ENCODE measurements around the gene CLTCL1.

CLTCL1 gene

DNA sequence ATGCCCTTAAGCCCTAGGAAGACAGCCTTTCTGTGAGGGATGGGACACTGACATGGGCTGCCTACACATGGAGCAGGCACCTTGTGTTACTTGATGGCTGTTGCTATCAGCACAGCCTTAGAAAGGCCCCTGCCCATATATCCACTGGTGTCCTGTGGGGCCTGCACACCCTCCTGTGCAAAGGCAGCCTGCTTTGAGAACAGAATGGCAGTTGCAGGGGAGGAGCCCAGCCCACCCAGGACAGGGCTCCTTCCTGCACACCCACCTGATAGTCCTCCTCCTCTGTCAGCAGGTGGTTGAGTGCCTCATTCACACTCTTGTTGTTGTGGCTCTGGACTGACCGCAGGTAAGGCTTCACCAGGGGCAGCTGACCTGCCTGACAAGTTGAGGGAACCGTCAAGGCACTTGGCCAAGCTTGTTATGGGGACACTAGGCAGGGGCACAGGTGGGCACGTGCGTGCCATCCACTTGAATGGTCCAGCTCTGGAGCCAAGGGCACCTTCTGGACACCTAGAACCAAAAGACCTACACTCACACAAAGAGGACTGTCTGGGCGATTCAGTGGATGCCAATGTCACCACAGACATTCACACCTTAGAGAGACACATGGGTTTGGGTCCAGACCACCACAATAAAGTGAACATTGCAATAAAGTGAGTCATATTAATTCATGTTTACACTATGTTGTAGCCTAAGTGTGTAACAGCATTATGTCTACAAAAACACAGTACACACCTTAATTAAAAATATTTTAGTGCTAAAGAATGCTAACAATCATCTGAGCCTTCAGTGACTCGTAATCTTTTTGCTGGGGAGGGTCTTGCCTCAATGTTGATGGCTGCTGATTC, 103.6 kb downstream of the CLTCL1 start:
- peaks cover 7% of the 10 kb centered on the region for H3K4me1 Mint-ChIP-seq
- H3K9me3 Mint-ChIP-seq = no peaks in the 10 kb centered on the region
- peaks cover 3% of the 10 kb centered on the region for H3K27me3 Mint-ChIP-seq (ENCODE audit: low read depth, poor library complexity)
- no peak overlapping the region for H3K4me3 Mint-ChIP-seq
- DNase-seq = no peak
- peaks cover under 1% of the 10 kb centered on the region for H3K36me3 Mint-ChIP-seq (ENCODE audit: low read depth)
- TF ChIP-seq, protein P1, sequence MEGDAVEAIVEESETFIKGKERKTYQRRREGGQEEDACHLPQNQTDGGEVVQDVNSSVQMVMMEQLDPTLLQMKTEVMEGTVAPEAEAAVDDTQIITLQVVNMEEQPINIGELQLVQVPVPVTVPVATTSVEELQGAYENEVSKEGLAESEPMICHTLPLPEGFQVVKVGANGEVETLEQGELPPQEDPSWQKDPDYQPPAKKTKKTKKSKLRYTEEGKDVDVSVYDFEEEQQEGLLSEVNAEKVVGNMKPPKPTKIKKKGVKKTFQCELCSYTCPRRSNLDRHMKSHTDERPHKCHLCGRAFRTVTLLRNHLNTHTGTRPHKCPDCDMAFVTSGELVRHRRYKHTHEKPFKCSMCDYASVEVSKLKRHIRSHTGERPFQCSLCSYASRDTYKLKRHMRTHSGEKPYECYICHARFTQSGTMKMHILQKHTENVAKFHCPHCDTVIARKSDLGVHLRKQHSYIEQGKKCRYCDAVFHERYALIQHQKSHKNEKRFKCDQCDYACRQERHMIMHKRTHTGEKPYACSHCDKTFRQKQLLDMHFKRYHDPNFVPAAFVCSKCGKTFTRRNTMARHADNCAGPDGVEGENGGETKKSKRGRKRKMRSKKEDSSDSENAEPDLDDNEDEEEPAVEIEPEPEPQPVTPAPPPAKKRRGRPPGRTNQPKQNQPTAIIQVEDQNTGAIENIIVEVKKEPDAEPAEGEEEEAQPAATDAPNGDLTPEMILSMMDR (IDR thresholded peaks at IDR 0.05) = no peak
- no peak overlapping the region for H3K27ac Mint-ChIP-seq

DNA sequence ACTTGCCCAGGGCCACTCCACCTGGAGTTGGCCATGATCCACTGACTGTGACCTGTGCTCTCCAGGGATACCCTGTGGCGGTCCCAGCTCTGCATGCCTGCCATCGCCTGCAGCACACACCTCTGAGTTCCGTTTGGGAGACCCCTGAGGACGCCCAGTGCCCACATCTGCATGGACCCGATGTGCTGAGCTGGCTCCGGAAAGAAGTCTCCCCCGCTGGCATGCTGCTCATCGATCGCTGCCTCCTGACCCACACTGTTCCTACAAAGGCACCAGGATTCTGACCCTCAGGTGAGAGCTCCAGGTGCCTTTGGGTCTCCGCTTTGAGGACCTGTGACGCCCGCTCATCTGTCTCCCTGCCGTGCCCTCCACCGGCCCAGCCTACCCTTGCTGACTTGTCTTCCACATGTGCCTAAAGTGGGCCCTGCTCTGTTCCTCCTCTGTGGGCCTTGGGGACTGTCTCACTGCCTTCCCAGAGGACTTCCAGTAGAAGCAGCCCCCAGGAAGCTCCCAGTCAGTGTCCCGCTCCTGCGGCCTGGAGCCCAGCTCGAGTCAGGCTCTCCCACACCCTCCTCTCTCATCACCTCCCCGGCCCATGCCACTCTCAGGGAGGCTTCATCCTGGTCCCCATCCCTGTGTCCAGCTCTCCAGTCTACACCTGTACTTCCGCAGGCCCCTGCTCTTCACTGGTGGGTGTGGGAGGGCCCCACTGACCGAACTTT, 107.1 kb downstream of the CLTCL1 start:
- Mint-ChIP-seq H3K9me3 (no peaks in the 10 kb centered on the region), H3K4me1 (peaks cover 11% of the 10 kb centered on the region), H3K27ac (peak overlapping the region; percentile 87), H3K36me3 (ENCODE audit: low read depth) (no peaks in the 10 kb centered on the region), H3K27me3 (ENCODE audit: low read depth, poor library complexity) (peaks cover 6% of the 10 kb centered on the region), H3K4me3 (no peak overlapping the region)
- TF ChIP-seq, protein P1 (IDR thresholded peaks at IDR 0.05) = no peak
- no peak for DNase-seq

DNA sequence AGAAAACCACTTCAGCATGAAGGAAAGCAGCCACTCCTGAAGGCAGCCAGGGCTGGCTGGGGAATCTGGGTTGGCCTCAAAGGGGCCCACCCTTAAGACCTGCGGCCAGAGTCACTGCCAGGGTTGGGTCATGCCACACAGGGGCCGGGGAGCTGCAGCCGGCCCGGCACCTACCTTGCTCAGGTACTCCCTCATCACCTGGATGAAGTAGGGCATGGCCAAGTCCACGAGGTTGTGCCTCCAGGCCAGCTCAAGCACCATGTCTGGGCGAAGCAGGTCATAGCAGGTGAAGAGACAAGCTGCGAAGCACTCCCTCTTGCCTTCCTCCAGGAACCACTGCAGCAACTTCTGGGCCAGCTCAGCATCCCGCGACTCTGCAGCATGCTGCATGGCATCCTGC, 108.3 kb downstream of the CLTCL1 start:
- TF ChIP-seq, protein P1 (IDR thresholded peaks at IDR 0.05) = no peak
- H3K36me3 Mint-ChIP-seq (ENCODE audit: low read depth) = no peaks in the 10 kb centered on the region
- DNase-seq = no peak
- peaks cover 3% of the 10 kb centered on the region for H3K27me3 Mint-ChIP-seq (ENCODE audit: low read depth, poor library complexity)
- H3K4me3 Mint-ChIP-seq = no peak overlapping the region
- H3K27ac Mint-ChIP-seq = no peak overlapping the region
- peaks cover 15% of the 10 kb centered on the region for H3K4me1 Mint-ChIP-seq
- H3K9me3 Mint-ChIP-seq = no peaks in the 10 kb centered on the region

DNA sequence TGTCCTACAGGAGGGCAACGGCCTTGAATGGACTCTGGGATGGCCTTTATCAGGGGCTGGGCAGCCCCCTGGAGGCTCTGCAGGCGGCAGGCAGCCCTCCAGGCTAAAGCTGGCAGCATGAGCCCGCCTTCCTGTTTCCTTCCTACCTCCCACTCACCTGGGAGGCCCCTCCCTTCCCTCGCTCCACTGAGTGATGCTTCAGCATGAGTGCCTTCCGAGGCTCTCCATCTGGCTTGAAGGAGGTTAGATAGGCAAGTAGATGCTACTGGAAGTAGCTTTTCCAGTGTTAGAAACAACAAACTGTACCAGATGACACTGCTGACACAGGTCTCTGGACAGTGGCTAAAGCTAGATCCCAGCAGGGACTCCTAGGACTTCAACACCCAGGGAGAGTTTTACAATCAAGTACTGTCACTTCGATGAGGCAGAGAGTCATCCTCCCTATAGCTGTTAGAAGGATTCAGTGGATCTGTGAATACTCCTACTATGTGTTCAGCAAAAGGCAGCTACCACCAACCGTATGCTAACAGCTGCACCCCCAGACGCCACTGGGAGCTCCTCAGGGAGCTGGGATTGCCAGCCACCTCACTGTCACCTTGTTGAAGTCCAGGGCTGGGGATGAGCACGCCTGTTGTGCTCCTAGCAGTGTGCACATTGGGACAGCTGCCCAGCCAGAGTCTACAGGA, 108.9 kb downstream of the CLTCL1 start:
- peaks cover 3% of the 10 kb centered on the region for H3K27me3 Mint-ChIP-seq (ENCODE audit: low read depth, poor library complexity)
- H3K27ac Mint-ChIP-seq = no peak overlapping the region
- peaks cover 15% of the 10 kb centered on the region for H3K4me1 Mint-ChIP-seq
- no peaks in the 10 kb centered on the region for H3K36me3 Mint-ChIP-seq (ENCODE audit: low read depth)
- H3K9me3 Mint-ChIP-seq = no peaks in the 10 kb centered on the region
- DNase-seq = no peak
- TF ChIP-seq, protein P1 (IDR thresholded peaks at IDR 0.05) = no peak
- no peak overlapping the region for H3K4me3 Mint-ChIP-seq

DNA sequence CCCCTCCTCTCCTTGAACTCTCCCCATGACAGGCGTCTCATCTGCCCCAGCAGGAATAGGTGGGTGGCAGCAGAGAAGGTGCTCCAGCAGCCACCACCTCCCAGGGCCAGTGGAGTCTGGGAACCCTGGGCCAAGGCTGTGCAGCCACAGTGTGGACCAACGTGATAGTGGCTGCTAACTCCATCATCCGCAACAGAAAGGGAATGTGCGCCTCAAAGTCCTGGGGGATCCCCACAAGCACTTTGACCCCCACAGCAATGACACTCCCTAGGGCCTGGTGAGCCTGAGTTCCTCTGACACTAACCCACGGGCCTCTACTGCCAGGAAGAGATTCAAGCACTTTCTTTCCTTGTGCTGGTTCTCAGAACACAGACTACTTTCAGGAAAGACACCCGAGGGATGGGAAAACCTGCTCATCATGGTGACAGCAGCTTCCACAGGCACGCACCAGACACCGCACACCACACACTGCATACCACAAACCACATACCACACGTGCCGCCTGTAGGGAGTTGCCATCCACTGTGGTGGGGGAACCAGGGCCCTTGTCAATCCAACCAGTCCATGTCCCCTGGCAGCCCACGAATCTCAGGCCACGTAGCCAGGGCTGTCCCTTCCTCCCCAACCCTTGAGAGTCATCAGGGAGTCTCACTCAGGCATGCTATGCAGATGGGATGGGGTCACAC, 109.6 kb downstream of the CLTCL1 start:
- Mint-ChIP-seq H3K27me3 (ENCODE audit: low read depth, poor library complexity) (peaks cover 3% of the 10 kb centered on the region), H3K27ac (peak overlapping the region; percentile 62), H3K4me3 (no peak overlapping the region), H3K4me1 (peaks cover 18% of the 10 kb centered on the region), H3K9me3 (no peaks in the 10 kb centered on the region), H3K36me3 (ENCODE audit: low read depth) (no peaks in the 10 kb centered on the region)
- no peak for DNase-seq
- TF ChIP-seq, protein P1 (IDR thresholded peaks at IDR 0.05) = no peak
